GM12873 (cell line): ENCODE results near the gene GMCL2.

Experiments used
- CTCF ChIP-seq: IDR thresholded peaks from 2 replicates; pipeline ENCODE4 v1.5.1; 2012; ENCODE audit warnings: low read depth, mild to moderate bottlenecking, moderate library complexity, low read length, control low read depth; ENCODE audit not compliant: insufficient read depth; ENCODE audit errors: missing control alignments

Gene GMCL2

GRCh38 chr5:178141550-178141949 is 45.6 kb downstream of the GMCL2 start:
- TF ChIP-seq CTCF = no peak

- no peak for TF ChIP-seq CTCF
Observed at GRCh38 chr5:178137991-178138390, 49.2 kb downstream of the GMCL2 start.

GRCh38 chr5:178136990-178137389 is 50.2 kb downstream of the GMCL2 start:
- no peak for TF ChIP-seq CTCF
